NCI-H1417 treated with DMSO at 0.1 percent for 48 hours (cell line): ENCODE results near the gene LRRC8C.

Experiments used
- DNase-seq: peaks from one replicate; lab custom pipeline; 2025; lab: John Stamatoyannopoulos, UW

Gene LRRC8C

GRCh38 chr1:89767618-89768017 is 134.7 kb downstream of the LRRC8C start:
- no peak for DNase-seq
